ENCODE measurements around the gene PACSIN1. TPM values are rescaled to one million over a fixed set of nuclear protein-coding genes. Genes with fewer than 3 reads are reported as not detected.

The PACSIN1 gene
- total and polyA plus RNA-seq, 2 donors (not counting 3 experiments of a cell fraction or from before 2014, with no cell fraction given), result 0.03 TPM; not detected in 1

GRCh38 chr6:34463299-34463698 lies 2.6 kb upstream of the PACSIN1 start:
- no peaks in the 10 kb centered on the region for H3K36me3 ChIP-seq (ENCODE audit: control insufficient read depth in 2 of 2, extremely low read depth in 1 of 2, insufficient read depth in 2 of 2, low read length in 2 of 2)
- FAIRE-seq (no peak), DNase-seq (ENCODE audit: low read depth, low spot score) (no peak)
- no peaks in the 10 kb centered on the region for H4K20me1 ChIP-seq (replicated peaks; ENCODE audit: control insufficient read depth, extremely low read depth, insufficient read depth, low read length)
- H3K4me2 ChIP-seq (ENCODE audit: insufficient read depth, low read length), result no peak overlapping the region
- CTCF ChIA-PET, result interaction anchor here (1.2 to 5.8 kb wide), 2 partner anchors 9 to 145 kb away, joined by 4 to 114 read pairs; no protein-coding TSS in a partner anchor
- TF ChIP-seq POLR2A (IDR thresholded peaks at IDR 0.05; ENCODE audit: low read depth, low read length) (no peak), CTCF (IDR thresholded peaks at IDR 0.05; ENCODE audit: extremely low read depth in 1 of 2, insufficient read depth in 1 of 2, low read depth in 1 of 2, low read length in 2 of 2) (no peak), GATA2 (IDR thresholded peaks at IDR 0.05; ENCODE audit: insufficient read depth, insufficient read length, low read depth, low read length) (no peak), JUN (IDR thresholded peaks at IDR 0.05; ENCODE audit: borderline replicate concordance, insufficient read depth, insufficient read length, low read depth) (no peak), FOS (IDR thresholded peaks at IDR 0.05; ENCODE audit: borderline replicate concordance, insufficient read depth, low read length) (no peak), POLR2AphosphoS5 (IDR thresholded peaks at IDR 0.05; ENCODE audit: insufficient read depth, low read depth, low read length) (no peak), EZH2 (IDR thresholded peaks at IDR 0.05; ENCODE audit: borderline replicate concordance, low read depth, low read length, severe bottlenecking) (no peak), MAX (IDR thresholded peaks at IDR 0.05; ENCODE audit: insufficient read depth, insufficient read length) (no peak), MYC (IDR thresholded peaks at IDR 0.05; ENCODE audit: low read depth, low read length) (no peak)
- POLR2A ChIA-PET, result no interaction called here
- no peaks in the 10 kb centered on the region for H3K4me1 ChIP-seq (ENCODE audit: control insufficient read depth, extremely low read depth, insufficient read depth, low read length)
- dilution Hi-C loops (cut with MboI; ENCODE audit: extremely low pct_ligation_motif_present, low sequenced_read_pairs) (no loop called here), intact Hi-C loops (cut with micrococcal nuclease) (no loop called here)
- peaks cover 5 to 14% of the 10 kb centered on the region in 2 experiments for H3K27me3 ChIP-seq (ENCODE audit: control insufficient read depth in 2 of 2, insufficient read depth in 2 of 2, low read length in 2 of 2)
- H2AFZ ChIP-seq (ENCODE audit: low read depth, low read length), result no peak overlapping the region
- no peak overlapping the region for H3K4me3 ChIP-seq (replicated peaks in 1 of 3; ENCODE audit: insufficient read depth in 1 of 3, low read depth in 1 of 3, low read length in 3 of 3)
- no peaks in the 10 kb centered on the region for H3K79me2 ChIP-seq (ENCODE audit: control insufficient read depth, insufficient read depth, low read length)
- H3K27ac ChIP-seq (ENCODE audit: insufficient read depth, low read depth, low read length), result no peak overlapping the region
- H3K9me3 ChIP-seq (replicated peaks; ENCODE audit: control insufficient read depth, insufficient read depth, low read length), result no peaks in the 10 kb centered on the region
- no TSS peak for BruUV-seq (replicated peaks)
- no peaks in the 10 kb centered on the region for H3K9me1 ChIP-seq (replicated peaks; ENCODE audit: control insufficient read depth, extremely low read depth, insufficient read depth, low read length)
- H3K9ac ChIP-seq (replicated peaks; ENCODE audit: extremely low read depth, insufficient read depth, low read length), result no peak overlapping the region

All from endothelial cell of umbilical vein (primary cell).